ENCODE results near the gene FATE1.

Gene FATE1

GRCh38 chrX:151743651-151744470, 28.0 kb downstream of the FATE1 start:
- no peak for TF ChIP-seq CTCF (IDR thresholded peaks at IDR 0.05; ENCODE audit: control insufficient read depth, insufficient read depth, low read depth, low read length, missing control alignments)
- no peak overlapping the region for H3K4me3 ChIP-seq (ENCODE audit: control insufficient read depth, low read depth, low read length)
- no peak for DNase-seq (ENCODE audit: low read depth)

- no peak for TF ChIP-seq CTCF (IDR thresholded peaks at IDR 0.05; ENCODE audit: control insufficient read depth, insufficient read depth, low read depth, low read length, missing control alignments)
- no peak overlapping the region for H3K4me3 ChIP-seq (ENCODE audit: control insufficient read depth, low read depth, low read length)
- DNase-seq (ENCODE audit: low read depth): no peak
Observed at GRCh38 chrX:151745651-151746050, 29.8 kb downstream of the FATE1 start.

GRCh38 chrX:151746502-151746901, 30.7 kb downstream of the FATE1 start:
- H3K4me3 ChIP-seq (ENCODE audit: control insufficient read depth, low read depth, low read length): no peak overlapping the region
- no peak for DNase-seq (ENCODE audit: low read depth)
- no peak for TF ChIP-seq CTCF (IDR thresholded peaks at IDR 0.05; ENCODE audit: control insufficient read depth, insufficient read depth, low read depth, low read length, missing control alignments)

- TF ChIP-seq CTCF (IDR thresholded peaks at IDR 0.05; ENCODE audit: control insufficient read depth, insufficient read depth, low read depth, low read length, missing control alignments): no peak
- DNase-seq (ENCODE audit: low read depth): no peak
- no peak overlapping the region for H3K4me3 ChIP-seq (ENCODE audit: control insufficient read depth, low read depth, low read length)
Observed at GRCh38 chrX:151750511-151750910, 34.7 kb downstream of the FATE1 start.

- no peak for DNase-seq (ENCODE audit: low read depth)
- no peak for TF ChIP-seq CTCF (IDR thresholded peaks at IDR 0.05; ENCODE audit: control insufficient read depth, insufficient read depth, low read depth, low read length, missing control alignments)
- no peak overlapping the region for H3K4me3 ChIP-seq (ENCODE audit: control insufficient read depth, low read depth, low read length)
Observed at GRCh38 chrX:151752847-151753246, 37.0 kb downstream of the FATE1 start.

- peak; percentile 83 for TF ChIP-seq CTCF (IDR thresholded peaks at IDR 0.05; ENCODE audit: control insufficient read depth, insufficient read depth, low read depth, low read length, missing control alignments)
- no peak for DNase-seq (ENCODE audit: low read depth)
- no peak overlapping the region for H3K4me3 ChIP-seq (ENCODE audit: control insufficient read depth, low read depth, low read length)
Observed at GRCh38 chrX:151753313-151754046, 37.6 kb downstream of the FATE1 start.
